ENCODE results near the gene DLGAP4.
"Not testable (repeated sequence)": the region's sequence is repeated elsewhere in the genome, so short reads cannot be mapped to it uniquely, and the experiment has no call there.

The DLGAP4 gene

DNA sequence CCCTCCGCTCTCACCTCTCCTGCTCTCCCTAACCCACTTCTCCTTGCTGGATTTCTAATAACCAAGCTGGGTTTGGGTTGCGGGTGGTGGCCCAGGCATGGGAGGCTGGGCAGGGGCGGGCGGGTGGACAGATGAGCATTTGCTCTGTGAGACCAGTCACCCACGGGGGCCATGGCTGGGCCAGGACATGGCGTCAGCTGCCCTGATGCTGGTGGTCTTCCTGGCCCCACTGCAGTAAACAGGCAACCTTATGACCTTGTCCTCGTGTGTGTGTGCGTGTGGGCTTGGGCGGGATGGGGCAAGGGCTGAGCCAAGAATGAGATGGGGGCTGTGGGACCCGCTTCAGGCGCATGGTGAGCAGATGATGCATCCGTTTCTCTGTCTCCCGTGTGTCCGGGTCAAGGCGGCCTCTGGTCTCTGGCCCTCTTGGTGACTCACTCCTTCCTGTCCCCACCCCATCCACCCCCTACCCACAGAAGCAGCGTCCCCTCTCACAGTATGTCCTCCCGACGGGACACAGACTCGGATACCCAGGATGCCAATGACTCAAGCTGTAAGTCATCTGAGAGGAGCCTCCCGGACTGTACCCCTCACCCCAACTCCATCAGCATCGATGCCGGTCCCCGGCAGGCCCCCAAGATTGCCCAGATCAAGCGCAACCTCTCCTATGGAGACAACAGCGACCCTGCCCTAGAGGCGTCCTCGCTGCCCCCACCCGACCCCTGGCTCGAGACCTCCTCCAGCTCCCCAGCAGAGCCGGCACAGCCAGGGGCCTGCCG lies 193.8 kb downstream of the DLGAP4 start:
- no peak for DNase-seq (ENCODE audit: low read depth, low spot score)

GRCh38 chr20:36501367-36502006 lies 195.3 kb downstream of the DLGAP4 start:
- DNase-seq (ENCODE audit: low read depth, low spot score): no peak

DNA sequence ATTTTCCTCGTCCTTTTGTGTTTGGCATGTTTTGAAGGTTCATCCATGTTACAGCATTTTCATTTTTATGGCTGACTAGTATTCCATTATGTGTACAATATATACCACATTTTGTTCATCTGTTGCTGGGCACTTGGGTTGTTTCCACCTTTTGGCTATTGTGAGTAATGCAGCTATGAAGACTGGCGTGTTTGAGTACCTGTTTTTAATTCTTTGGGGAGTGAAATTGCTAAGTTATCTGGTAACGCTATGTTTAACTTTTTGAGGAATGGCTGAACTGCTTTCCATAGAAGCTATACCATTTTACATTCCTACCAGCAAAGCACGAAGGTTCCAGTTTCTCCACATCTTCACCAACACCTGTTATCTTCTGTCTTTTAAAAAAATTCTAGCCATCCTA lies 198.2 kb downstream of the DLGAP4 start:
- DNase-seq (ENCODE audit: low read depth, low spot score): no peak

DNA sequence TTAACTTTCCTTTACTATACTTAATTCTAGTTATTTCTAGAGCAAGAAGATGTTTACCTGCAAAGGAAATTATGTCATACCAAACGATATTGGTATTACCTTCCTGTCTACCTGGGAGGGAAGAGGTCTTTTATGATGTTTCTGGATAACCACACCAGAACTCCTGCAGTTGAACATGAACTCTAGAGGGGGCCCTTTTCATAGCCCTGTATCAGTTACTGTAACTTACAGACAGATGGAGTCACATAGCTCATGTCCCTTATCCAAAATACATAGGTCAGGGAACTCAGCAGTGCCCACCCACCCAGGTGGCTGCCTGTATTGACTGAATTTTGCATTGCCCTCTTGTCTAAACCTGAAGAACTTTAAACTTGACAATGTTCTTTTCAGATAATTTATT lies 200.1 kb downstream of the DLGAP4 start:
- no peak for DNase-seq (ENCODE audit: low read depth, low spot score)

DNA sequence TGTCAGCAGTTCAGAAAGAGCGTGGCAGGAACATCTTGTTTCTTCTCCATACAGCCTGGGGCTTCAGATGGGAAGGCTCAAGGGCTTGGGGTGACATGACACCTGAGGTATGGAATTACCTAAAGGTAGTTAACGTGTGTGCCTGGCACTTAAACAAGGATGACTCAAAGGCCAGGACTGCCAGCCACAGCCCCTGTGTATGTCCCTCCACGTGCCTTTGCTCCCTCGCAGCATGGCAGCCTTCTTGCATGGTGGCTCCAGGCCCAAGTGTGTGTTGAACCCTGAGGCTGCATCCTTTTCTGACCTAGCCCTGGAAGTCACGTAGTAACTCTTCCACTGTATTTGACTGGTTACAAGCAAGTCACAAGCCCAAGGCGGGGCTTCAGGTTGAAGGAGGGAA lies 201.6 kb downstream of the DLGAP4 start:
- DNase-seq (ENCODE audit: low read depth, low spot score): no peak

- no peak for DNase-seq (ENCODE audit: low read depth, low spot score)
Measured at GRCh38 chr20:36519012-36519719, 213.0 kb downstream of the DLGAP4 start.

- no peak for DNase-seq (ENCODE audit: low read depth, low spot score)
Measured at GRCh38 chr20:36519944-36520343, 213.8 kb downstream of the DLGAP4 start.

DNA sequence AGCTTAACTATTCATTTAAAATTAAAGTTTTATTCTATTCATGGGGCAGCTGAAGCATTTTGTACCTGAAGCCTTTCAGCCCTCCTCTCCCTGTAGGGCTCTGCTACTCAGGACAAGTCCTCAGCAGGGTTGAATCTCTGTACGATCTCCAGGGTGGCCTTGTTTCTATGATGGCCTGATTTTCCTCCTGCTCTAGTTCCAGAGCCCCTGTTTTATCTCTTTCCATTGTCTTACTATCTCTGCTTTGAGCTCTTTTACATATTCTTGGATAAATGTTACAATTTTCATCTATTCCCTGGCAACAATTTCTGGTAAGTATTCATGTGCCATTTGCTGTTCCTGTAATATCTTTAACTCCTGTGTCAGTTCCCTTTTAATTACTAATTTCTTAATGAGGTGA lies 215.4 kb downstream of the DLGAP4 start:
- DNase-seq (ENCODE audit: low read depth, low spot score): no peak

GRCh38 chr20:36522412-36522811 lies 216.3 kb downstream of the DLGAP4 start:
- DNase-seq (ENCODE audit: low read depth, low spot score): not testable (repeated sequence)

DNA sequence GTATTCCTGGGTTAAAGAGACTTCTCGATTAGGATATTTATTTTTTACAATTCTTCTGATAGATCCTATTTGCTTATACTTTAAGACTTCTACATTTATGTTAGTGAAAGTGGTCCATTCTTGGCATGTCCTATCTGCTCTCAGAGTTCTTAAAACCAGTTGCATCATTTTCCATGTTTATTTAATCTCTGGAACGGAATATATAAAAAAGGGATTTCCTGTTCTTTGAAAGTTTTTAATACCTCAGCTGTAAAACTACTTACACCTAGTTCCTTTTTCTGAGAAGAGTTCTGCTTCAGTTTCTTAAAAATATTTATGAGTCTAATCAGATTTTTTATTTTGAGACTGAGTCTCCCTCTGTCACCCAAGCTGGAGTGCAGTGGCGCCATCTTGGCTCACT lies 217.2 kb downstream of the DLGAP4 start:
- no peak for DNase-seq (ENCODE audit: low read depth, low spot score)

DNA sequence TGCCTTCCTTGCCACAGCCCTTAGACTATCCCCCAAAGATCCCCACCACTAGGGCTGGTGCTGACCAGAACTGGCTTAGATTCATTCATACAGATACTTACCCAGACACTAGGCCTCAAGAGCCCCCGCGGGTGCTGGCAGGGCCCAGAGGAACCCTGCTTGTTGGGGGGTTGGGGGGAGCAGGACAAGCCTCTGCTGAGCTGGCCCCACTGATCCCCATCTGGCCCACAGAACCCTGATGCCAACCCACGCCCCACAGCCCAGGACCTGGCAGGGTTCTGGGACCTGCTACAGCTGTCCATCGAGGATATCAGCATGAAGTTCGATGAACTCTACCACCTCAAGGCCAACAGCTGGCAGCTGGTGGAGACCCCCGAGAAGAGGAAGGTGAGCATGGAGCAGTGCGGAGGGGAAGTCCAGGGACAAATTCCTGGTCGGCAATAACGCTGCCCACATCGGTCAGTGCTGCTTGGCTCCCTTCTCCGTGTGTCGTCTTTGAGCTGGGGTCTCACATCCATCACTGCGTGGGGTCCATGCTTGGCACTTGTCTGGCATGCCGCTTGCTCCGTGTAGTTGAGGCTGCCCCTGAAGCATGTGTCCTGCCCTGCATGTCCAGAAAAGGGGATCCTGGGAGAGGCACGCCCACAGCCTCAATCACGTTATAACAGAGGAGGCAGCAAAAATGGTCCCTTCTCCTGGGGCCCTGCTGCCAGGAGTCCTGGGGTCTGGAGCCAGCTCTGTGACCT lies 219.7 kb downstream of the DLGAP4 start:
- DNase-seq (ENCODE audit: low read depth, low spot score): no peak

DNA sequence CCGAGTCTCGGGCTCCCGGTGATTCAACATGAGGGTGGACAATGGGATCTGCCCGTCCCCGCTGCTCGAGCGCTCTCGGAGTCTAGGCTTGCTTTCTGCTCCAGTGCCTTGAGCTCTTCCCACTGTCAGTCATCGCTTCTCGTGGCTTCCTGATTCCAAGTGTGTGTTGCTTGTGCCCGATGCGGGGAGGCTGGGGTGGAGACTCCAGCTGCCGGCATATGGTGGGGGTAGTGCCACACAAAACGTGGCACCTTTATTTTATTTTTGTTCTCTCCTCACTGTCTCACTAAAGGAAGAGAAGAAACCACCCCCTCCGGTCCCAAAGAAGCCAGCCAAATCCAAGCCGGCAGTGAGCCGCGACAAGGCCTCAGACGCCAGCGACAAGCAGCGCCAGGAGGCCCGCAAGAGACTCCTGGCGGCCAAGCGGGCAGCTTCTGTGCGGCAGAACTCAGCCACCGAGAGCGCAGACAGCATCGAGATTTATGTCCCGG lies 220.4 kb downstream of the DLGAP4 start:
- DNase-seq (ENCODE audit: low read depth, low spot score): no peak

- DNase-seq (ENCODE audit: low read depth, low spot score): no peak
Measured at GRCh38 chr20:36527331-36528125, 221.4 kb downstream of the DLGAP4 start.

GRCh38 chr20:36528176-36528874 lies 222.2 kb downstream of the DLGAP4 start:
- DNase-seq (ENCODE audit: low read depth, low spot score): no peak

GRCh38 chr20:36528875-36529417 lies 222.8 kb downstream of the DLGAP4 start:
- no peak for DNase-seq (ENCODE audit: low read depth, low spot score)

DNA sequence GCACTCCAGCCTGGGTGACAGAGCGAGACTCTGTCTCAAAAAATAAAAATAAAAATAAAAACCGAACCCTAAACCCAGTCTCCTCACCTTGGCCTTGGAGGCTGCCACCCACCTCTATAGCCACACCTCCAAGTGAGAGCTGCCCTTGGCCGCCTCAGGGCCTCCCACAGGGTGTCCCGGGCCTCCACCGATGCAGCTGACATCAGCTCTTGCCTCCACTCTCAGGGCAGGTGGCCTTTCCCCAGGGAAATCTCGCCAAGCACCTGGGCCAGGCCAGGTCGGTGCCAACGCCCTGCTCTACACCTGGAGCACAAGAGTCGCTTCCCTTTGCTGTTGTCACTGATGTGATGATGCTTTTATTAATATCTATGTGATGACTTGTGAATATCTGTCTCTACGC lies 226.2 kb downstream of the DLGAP4 start:
- no peak for DNase-seq (ENCODE audit: low read depth, low spot score)

DNA sequence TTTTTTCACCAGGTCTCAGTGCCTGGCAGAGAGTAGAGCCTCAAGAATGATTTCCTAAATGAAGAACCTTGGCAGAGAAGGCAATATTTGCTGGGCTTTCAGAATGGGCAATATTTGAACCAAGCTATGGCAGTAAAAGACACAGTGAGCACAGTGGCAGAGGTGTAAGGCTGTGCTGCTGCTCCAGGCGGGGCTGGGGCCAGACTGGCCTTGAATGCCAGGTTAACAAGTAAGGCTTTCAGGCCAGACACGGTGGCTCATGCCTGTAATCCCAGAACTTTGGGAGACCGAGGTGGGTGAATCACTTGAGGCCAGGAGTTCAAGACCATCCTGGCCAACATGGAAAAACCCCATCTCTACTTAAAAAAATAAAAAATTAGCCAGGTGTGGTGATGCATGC lies 226.7 kb downstream of the DLGAP4 start:
- no peak for DNase-seq (ENCODE audit: low read depth, low spot score)

DNA sequence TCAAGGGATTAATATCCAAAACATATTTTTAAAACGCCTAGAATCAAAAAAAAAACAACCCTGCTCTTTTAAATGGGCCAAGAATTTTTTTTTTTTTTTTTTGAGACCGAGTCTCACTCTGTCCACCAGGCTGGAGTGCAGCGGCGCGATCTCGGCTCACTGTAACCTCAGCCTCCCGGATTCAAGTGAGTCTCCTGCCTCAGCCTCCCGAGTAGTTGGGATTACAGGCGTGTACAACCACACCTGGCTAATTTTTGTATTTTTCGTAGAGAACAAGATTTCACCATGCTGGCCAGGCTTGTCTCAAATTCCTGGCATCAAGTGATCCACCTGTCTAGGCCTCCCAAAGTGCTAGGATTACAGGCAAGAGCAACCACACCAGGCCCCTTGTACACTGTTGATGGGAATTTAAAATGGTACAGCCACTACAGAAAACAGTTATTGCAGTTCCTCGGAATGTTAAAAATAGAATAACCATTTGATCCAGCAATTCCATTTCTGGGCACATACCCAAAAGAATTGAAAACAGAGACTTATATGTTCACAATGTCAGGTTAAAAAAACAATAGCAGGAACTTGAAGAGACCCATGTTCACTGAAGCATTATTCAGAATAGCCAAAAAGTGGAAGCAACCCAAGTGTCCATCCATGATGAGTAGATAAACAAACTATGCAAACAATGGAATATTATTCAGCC lies 232.0 kb downstream of the DLGAP4 start:
- no peak for DNase-seq (ENCODE audit: low read depth, low spot score)

DNA sequence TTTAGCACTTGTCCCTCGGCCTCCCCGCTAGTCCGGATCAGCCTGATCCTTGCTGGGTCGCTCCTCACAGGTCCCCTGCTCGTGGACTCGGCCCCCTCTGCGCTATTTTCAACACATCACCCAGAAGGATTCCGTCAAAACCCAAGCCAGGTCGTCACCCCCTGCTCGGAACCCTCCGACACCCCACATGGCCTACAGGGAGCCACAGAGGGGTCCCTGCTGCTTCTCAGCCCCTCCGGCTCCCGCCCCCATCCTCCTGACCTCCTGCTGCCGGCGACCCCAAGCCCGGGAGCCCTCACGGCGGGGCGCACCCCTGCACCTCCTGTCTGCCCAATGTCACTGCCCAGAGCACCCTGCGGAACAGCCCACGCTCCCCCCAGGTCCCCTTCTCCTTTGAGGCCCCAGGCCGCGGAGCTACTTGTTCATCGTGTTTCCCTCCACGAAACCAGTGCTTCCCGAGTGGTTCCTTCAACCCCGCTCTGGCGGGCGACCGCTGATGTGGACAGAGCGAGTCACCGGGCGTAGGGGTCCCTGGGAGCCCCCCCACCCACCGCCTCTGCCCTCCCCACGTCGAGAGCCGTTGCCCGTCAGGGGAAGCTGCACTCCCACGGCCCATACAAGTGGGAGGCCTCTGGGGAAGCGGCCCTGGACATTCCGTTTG lies 234.5 kb downstream of the DLGAP4 start:
- no peak for DNase-seq (ENCODE audit: low read depth, low spot score)
